ENCODE results near the gene SORBS1. TPM values are rescaled to one million over a fixed set of nuclear protein-coding genes. Genes with fewer than 3 reads are reported as not detected.

Gene SORBS1
- total RNA-seq, 2 donors from 2014 or later: 17.6 to 150 TPM

- Histone ChIP-seq H3K36me3 (no peaks in the 10 kb centered on the region), H3K9me3 (no peaks in the 10 kb centered on the region), H3K9ac (ENCODE audit: low read depth in 2 of 2, low read length in 2 of 2) (no peak overlapping the region), H3K27me3 (no peaks in the 10 kb centered on the region), H3K27ac (peak overlapping the region; percentile 26), H3K4me1 (no peaks in the 10 kb centered on the region), H3K4me3 (no peak overlapping the region)
- TF ChIP-seq CTCF (IDR thresholded peaks at IDR 0.05): no peak
- DNase-seq: no peak
- intact Hi-C loops (cut with DNase I): no loop called here
Observed at GRCh38 chr10:95540514-95541052, 20.6 kb downstream of the SORBS1 start.

GRCh38 chr10:95539560-95540284 lies 21.4 kb downstream of the SORBS1 start:
- Histone ChIP-seq H3K27ac (peak overlapping the region; percentile 26), H3K9me3 (no peaks in the 10 kb centered on the region), H3K27me3 (no peaks in the 10 kb centered on the region), H3K4me1 (no peaks in the 10 kb centered on the region), H3K36me3 (no peaks in the 10 kb centered on the region), H3K9ac (ENCODE audit: low read depth in 2 of 2, low read length in 2 of 2) (no peak overlapping the region), H3K4me3 (no peak overlapping the region)
- no peak for TF ChIP-seq CTCF (IDR thresholded peaks at IDR 0.05)
- no peak for DNase-seq
- intact Hi-C loops (cut with DNase I): no loop called here

GRCh38 chr10:95538412-95538811 lies 22.8 kb downstream of the SORBS1 start:
- DNase-seq: no peak
- no peak overlapping the region for H3K27ac ChIP-seq
- no peaks in the 10 kb centered on the region for H3K4me1 ChIP-seq
- H3K36me3 ChIP-seq: no peaks in the 10 kb centered on the region
- no peak for TF ChIP-seq CTCF (IDR thresholded peaks at IDR 0.05)
- no peaks in the 10 kb centered on the region for H3K27me3 ChIP-seq
- no peaks in the 10 kb centered on the region for H3K9me3 ChIP-seq
- intact Hi-C loops (cut with DNase I): no loop called here
- no peak overlapping the region for H3K9ac ChIP-seq (ENCODE audit: low read depth in 2 of 2, low read length in 2 of 2)
- no peak overlapping the region for H3K4me3 ChIP-seq

GRCh38 chr10:95537542-95537927 lies 23.6 kb downstream of the SORBS1 start:
- Histone ChIP-seq H3K27ac (no peak overlapping the region), H3K4me3 (no peak overlapping the region), H3K36me3 (no peaks in the 10 kb centered on the region), H3K9ac (ENCODE audit: low read depth in 2 of 2, low read length in 2 of 2) (no peak overlapping the region), H3K4me1 (no peaks in the 10 kb centered on the region), H3K9me3 (no peaks in the 10 kb centered on the region), H3K27me3 (no peaks in the 10 kb centered on the region)
- TF ChIP-seq CTCF (IDR thresholded peaks at IDR 0.05): no peak
- no peak for DNase-seq
- intact Hi-C loops (cut with DNase I): no loop called here

- intact Hi-C loops (cut with DNase I): no loop called here
- no peaks in the 10 kb centered on the region for H3K36me3 ChIP-seq
- no peak overlapping the region for H3K4me3 ChIP-seq
- peak overlapping the region; percentile 34 for H3K27ac ChIP-seq
- no peaks in the 10 kb centered on the region for H3K27me3 ChIP-seq
- no peak for DNase-seq
- peak overlapping the region in 1 of 2 donors; percentile 7 for H3K9ac ChIP-seq (ENCODE audit: low read depth in 2 of 2, low read length in 2 of 2)
- no peak for TF ChIP-seq CTCF (IDR thresholded peaks at IDR 0.05)
- H3K9me3 ChIP-seq: no peaks in the 10 kb centered on the region
- no peaks in the 10 kb centered on the region for H3K4me1 ChIP-seq
Observed at GRCh38 chr10:95536894-95537541, 24.2 kb downstream of the SORBS1 start.

All from colonic mucosa (tissue), 4 donors.